ENCODE data around the gene VOPP1. TPM values are rescaled to one million over a fixed set of nuclear protein-coding genes. Genes with fewer than 3 reads are reported as not detected.

VOPP1 gene
- total and polyA plus RNA-seq, 10 of the 15 experiments (the other 5 are each of a cell fraction or from before 2014, with no cell fraction given) = 32.8 to 206 (median 129) TPM

GRCh38 chr7:55546814-55547213 lies 25.5 kb downstream of the VOPP1 start:
- in situ Hi-C loops (cut with MboI) = no loop called here
- no peak for FAIRE-seq

GRCh38 chr7:55545496-55545895 lies 26.8 kb downstream of the VOPP1 start:
- Histone ChIP-seq H3K9me3 (replicated peaks; ENCODE audit: control insufficient read depth, insufficient read depth, low read length) (no peaks in the 10 kb centered on the region; the same call in 2 of the 3 replicates), H3K27ac (ENCODE audit: control insufficient read depth, insufficient read depth) (peak overlapping the region; percentile 82), H3K9ac (ENCODE audit: control insufficient read depth, insufficient read depth, low read length) (no peak overlapping the region), H3K36me3 (ENCODE audit: control insufficient read depth in 2 of 2, insufficient read depth in 2 of 2, low read length in 1 of 2) (peaks cover 8 to 9% of the 10 kb centered on the region in 2 experiments), H2AFZ (ENCODE audit: control insufficient read depth, low read depth, low read length) (no peak overlapping the region), H3K79me2 (ENCODE audit: control insufficient read depth, insufficient read depth, low read length) (peaks cover 98% of the 10 kb centered on the region), H3K27me3 (replicated peaks in 1 of 2; ENCODE audit: control insufficient read depth in 2 of 2, insufficient read depth in 2 of 2, low read length in 1 of 2) (no peaks in the 10 kb centered on the region), H3K4me1 (ENCODE audit: control insufficient read depth, insufficient read depth, low read length) (peaks cover 59% of the 10 kb centered on the region), H3K4me2 (ENCODE audit: control insufficient read depth, insufficient read depth) (peak overlapping the region; percentile 60), H4K20me1 (ENCODE audit: control insufficient read depth, insufficient read depth) (peaks cover 6% of the 10 kb centered on the region; the same call in 1 of the 2 replicates), H3K4me3 (no peak overlapping the region)
- FAIRE-seq (no peak), ATAC-seq (no peak), DNase-seq (ENCODE audit: low read depth, low spot score) (no peak)
- POLR2A ChIA-PET = interaction anchor here (1.0 to 6.8 kb wide), 5 partner anchors 9 to 36 kb away, joined by 3 to 123 read pairs (median 13); no protein-coding TSS in a partner anchor
- RAD21 ChIA-PET (ENCODE audit: unreplicated experiment) = interaction anchor here (1.3 to 8.3 kb wide), 8 partner anchors 10 to 48 kb away, joined by 4 to 179 read pairs (median 7); partner anchors contain the start of gene VOPP1
- WGBS (ENCODE audit: insufficient coverage, insufficient replicate concordance, low lambda C conversion rate, missing lambda C conversion rate) = 24% methylated on average over 6 of the region's 6 CpGs
- SMC1A ChIA-PET (ENCODE audit: uncharacterized antibody, unreplicated experiment) = interaction anchor here (0.6 to 9.9 kb wide), 10 partner anchors 9 to 56 kb away, joined by 3 to 139 read pairs (median 12); no protein-coding TSS in a partner anchor
- BruUV-seq (replicated peaks) = no TSS peak
- intact Hi-C loops (cut with micrococcal nuclease; ENCODE audit: unreplicated experiment) = no loop called here
- in situ Hi-C loops (cut with MboI) = no loop called here
- TF ChIP-seq CBX5 (IDR thresholded peaks at IDR 0.05; ENCODE audit: low read depth) (no peak), NR2C2 (IDR thresholded peaks at IDR 0.05; ENCODE audit: borderline replicate concordance, control insufficient read depth, insufficient read length, low read depth) (no peak), ATF3 (IDR thresholded peaks at IDR 0.05; ENCODE audit: borderline replicate concordance, extremely low read depth, low read depth, low read length) (no peak), SUZ12 (IDR thresholded peaks at IDR 0.05; ENCODE audit: unreplicated experiment) (no peak), MTA2 (IDR thresholded peaks at IDR 0.05; ENCODE audit: low read depth) (no peak), JUND (IDR thresholded peaks at IDR 0.05; ENCODE audit: low read depth, low read length) (no peak), EED (IDR thresholded peaks at IDR 0.05; ENCODE audit: low read depth) (peak; percentile 43; the same call in 1 of the 2 replicates)
- CTCF ChIA-PET = interaction anchor here (0.7 to 7.7 kb wide), 8 partner anchors 9 to 95 kb away, joined by 3 to 87 read pairs (median 4); no protein-coding TSS in a partner anchor

More at GRCh38 chr7:55546814-55547213, 25.5 kb downstream of the VOPP1 start:
- RAD21 ChIA-PET (ENCODE audit: unreplicated experiment) = interaction anchor here (0.8 to 8.3 kb wide), 11 partner anchors 9 to 237 kb away, joined by 3 to 179 read pairs (median 5); partner anchors contain the start of gene VOPP1
- TF ChIP-seq JUNB (IDR thresholded peaks at IDR 0.05) (peak; percentile 31; the same call in 1 of the 2 replicates), IKZF1 (conservative IDR thresholded peaks at IDR 0.05) (peak; percentile 49; the same call in 1 of the 2 replicates), BACH1 (IDR thresholded peaks at IDR 0.05; ENCODE audit: borderline replicate concordance) (peak; percentile 64; the same call in 1 of the 2 replicates), NFXL1 (IDR thresholded peaks at IDR 0.05; ENCODE audit: borderline replicate concordance) (no peak), POLR2AphosphoS5 (IDR thresholded peaks at IDR 0.05; ENCODE audit: low read length) (peak; percentile 30; the same call in 1 of the 2 replicates), CHD4 (IDR thresholded peaks at IDR 0.05) (no peak), IKZF2 (IDR thresholded peaks at IDR 0.05) (peak in 1 of 2 experiments; percentile 30; a peak in 2 of 4 replicates), EED (IDR thresholded peaks at IDR 0.05; ENCODE audit: low read depth) (0 out of 2 replicates have a peak, but pooled peaks have one; percentile 24)
- WGBS (ENCODE audit: insufficient coverage, insufficient replicate concordance, low lambda C conversion rate, missing lambda C conversion rate) = 3% methylated on average over 5 of the region's 5 CpGs
- Histone ChIP-seq H3K4me2 (ENCODE audit: control insufficient read depth, insufficient read depth) (peak overlapping the region; percentile 36), H3K4me1 (ENCODE audit: control insufficient read depth, insufficient read depth, low read length) (peaks cover 72% of the 10 kb centered on the region), H4K20me1 (ENCODE audit: control insufficient read depth, insufficient read depth) (peaks cover 7% of the 10 kb centered on the region; the same call in 1 of the 2 replicates), H3K27me3 (replicated peaks in 1 of 2; ENCODE audit: control insufficient read depth in 2 of 2, insufficient read depth in 2 of 2, low read length in 1 of 2) (no peaks in the 10 kb centered on the region), H3K79me2 (ENCODE audit: control insufficient read depth, insufficient read depth, low read length) (peaks cover 98% of the 10 kb centered on the region), H3K9ac (ENCODE audit: control insufficient read depth, insufficient read depth, low read length) (peak overlapping the region; percentile 31; the same call in 1 of the 2 replicates), H2AFZ (ENCODE audit: control insufficient read depth, low read depth, low read length) (no peak overlapping the region), H3K9me3 (replicated peaks; ENCODE audit: control insufficient read depth, insufficient read depth, low read length) (no peaks in the 10 kb centered on the region; the same call in 2 of the 3 replicates), H3K36me3 (ENCODE audit: control insufficient read depth in 2 of 2, insufficient read depth in 2 of 2, low read length in 1 of 2) (peaks cover 8 to 20% of the 10 kb centered on the region in 2 experiments), H3K27ac (ENCODE audit: control insufficient read depth, insufficient read depth) (peak overlapping the region; percentile 82), H3K4me3 (peak overlapping the region; percentile 22; the same call in 1 of the 2 replicates)
- ATAC-seq (peak; percentile 64), DNase-seq (ENCODE audit: low read depth, low spot score) (no peak)
- intact Hi-C loops (cut with micrococcal nuclease; ENCODE audit: unreplicated experiment) = no loop called here
- CTCF ChIA-PET = interaction anchor here (0.8 to 7.7 kb wide), 8 partner anchors 8 to 47 kb away, joined by 3 to 87 read pairs (median 5); no protein-coding TSS in a partner anchor
- no TSS peak for BruUV-seq (replicated peaks)
- SMC1A ChIA-PET (ENCODE audit: uncharacterized antibody, unreplicated experiment) = interaction anchor here (0.5 to 9.9 kb wide), 11 partner anchors 8 to 524 kb away, joined by 3 to 139 read pairs (median 12); no protein-coding TSS in a partner anchor
- POLR2A ChIA-PET = interaction anchor here (0.5 to 6.8 kb wide), 11 partner anchors 10 to 263 kb away, joined by 3 to 123 read pairs (median 7); no protein-coding TSS in a partner anchor
